Measurements from ENCODE around the gene COL24A1.

Gene COL24A1

DNA sequence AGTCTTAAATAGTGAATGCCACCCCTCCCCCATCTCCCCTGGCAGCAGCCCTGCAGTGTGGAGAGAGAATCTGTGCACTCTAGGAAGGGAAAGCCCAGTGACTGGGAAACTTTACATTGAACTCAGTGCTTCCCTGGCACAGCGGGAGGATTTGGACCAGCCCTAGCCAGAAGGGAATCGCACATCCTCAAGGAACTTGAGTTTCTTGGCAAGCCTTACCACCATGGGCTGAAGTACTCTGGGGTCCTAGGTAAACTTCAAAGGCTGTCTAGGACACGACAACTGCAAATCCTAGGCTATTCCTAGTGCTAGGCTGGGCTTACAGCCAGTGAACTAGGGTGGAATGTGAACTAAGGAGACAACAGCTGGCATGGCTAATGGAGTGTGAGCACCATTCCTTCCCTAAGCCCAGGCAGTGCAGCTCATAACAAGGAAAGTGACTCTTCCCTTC lies 88.3 kb downstream of the COL24A1 start:
- no peak overlapping the region for H3K4me3 ChIP-seq (ENCODE audit: low read depth, low read length)
- TF ChIP-seq CTCF (IDR thresholded peaks at IDR 0.05) = no peak
- H3K4me1 ChIP-seq = no peaks in the 10 kb centered on the region
- no peaks in the 10 kb centered on the region for H3K79me2 ChIP-seq
- H3K27me3 ChIP-seq (ENCODE audit: control insufficient read depth, insufficient read depth, low read length) = no peaks in the 10 kb centered on the region
- no peaks in the 10 kb centered on the region for H3K36me3 ChIP-seq (ENCODE audit: control insufficient read depth, insufficient read depth, low read length)
- no peak overlapping the region for H3K9ac ChIP-seq
- no peak overlapping the region for H2AFZ ChIP-seq
- no peaks in the 10 kb centered on the region for H3K9me3 ChIP-seq (ENCODE audit: control insufficient read depth, low read length)
- no peak overlapping the region for H3K4me2 ChIP-seq (ENCODE audit: low read length)
- no peak overlapping the region for H3K27ac ChIP-seq

DNA sequence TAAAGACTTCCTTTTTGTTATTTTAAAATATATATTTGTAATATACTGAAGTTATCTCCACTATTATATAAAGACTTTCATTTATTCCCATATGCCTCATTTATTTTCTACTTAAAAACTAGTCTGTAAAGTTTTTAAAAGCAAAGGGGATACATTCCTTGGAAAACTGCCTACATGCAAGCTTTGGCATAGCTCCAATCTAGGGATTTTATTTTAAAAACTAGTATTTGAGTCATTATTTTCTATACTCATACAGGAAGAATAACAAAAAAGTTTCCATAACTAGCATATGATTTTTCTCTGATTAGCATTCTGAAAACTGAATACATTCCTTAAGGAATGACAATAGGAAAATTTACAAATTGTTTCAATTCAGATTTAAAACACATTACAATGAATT lies 88.9 kb downstream of the COL24A1 start:
- no peaks in the 10 kb centered on the region for H3K36me3 ChIP-seq (ENCODE audit: control insufficient read depth, insufficient read depth, low read length)
- H3K4me1 ChIP-seq = no peaks in the 10 kb centered on the region
- no peaks in the 10 kb centered on the region for H3K27me3 ChIP-seq (ENCODE audit: control insufficient read depth, insufficient read depth, low read length)
- TF ChIP-seq CTCF (IDR thresholded peaks at IDR 0.05) = no peak
- no peaks in the 10 kb centered on the region for H3K79me2 ChIP-seq
- H3K4me3 ChIP-seq (ENCODE audit: low read depth, low read length) = no peak overlapping the region
- H2AFZ ChIP-seq = no peak overlapping the region
- no peak overlapping the region for H3K27ac ChIP-seq
- H3K4me2 ChIP-seq (ENCODE audit: low read length) = no peak overlapping the region
- H3K9me3 ChIP-seq (ENCODE audit: control insufficient read depth, low read length) = no peaks in the 10 kb centered on the region
- H3K9ac ChIP-seq = no peak overlapping the region

DNA sequence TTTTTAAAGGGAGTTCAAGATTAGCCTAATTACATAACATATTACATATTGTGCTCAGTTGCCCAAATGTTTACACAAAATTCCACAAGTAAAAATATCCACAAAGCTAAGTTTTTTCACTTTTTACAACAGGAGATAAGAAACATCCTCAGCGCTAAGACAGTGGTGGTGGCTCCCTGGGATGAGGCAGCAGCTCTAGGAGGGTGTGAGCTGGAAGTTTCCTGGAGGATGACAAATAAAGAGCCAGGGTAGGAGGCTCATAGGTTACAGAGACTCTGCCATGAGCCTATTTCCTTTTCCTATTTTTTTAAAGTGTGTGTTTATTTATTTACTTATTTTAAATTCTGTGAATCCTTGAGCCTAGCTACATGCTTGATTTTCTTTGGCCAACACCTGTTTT lies 91.7 kb downstream of the COL24A1 start:
- H3K4me3 ChIP-seq (ENCODE audit: low read depth, low read length) = no peak overlapping the region
- no peaks in the 10 kb centered on the region for H3K9me3 ChIP-seq (ENCODE audit: control insufficient read depth, low read length)
- no peak for TF ChIP-seq CTCF (IDR thresholded peaks at IDR 0.05)
- H3K4me2 ChIP-seq (ENCODE audit: low read length) = no peak overlapping the region
- no peaks in the 10 kb centered on the region for H3K79me2 ChIP-seq
- no peak overlapping the region for H3K27ac ChIP-seq
- H3K9ac ChIP-seq = no peak overlapping the region
- no peaks in the 10 kb centered on the region for H3K36me3 ChIP-seq (ENCODE audit: control insufficient read depth, insufficient read depth, low read length)
- no peak overlapping the region for H2AFZ ChIP-seq
- no peaks in the 10 kb centered on the region for H3K27me3 ChIP-seq (ENCODE audit: control insufficient read depth, insufficient read depth, low read length)
- H3K4me1 ChIP-seq = no peaks in the 10 kb centered on the region

GRCh38 chr1:86063721-86064120 lies 92.9 kb downstream of the COL24A1 start:
- Histone ChIP-seq H3K9me3 (ENCODE audit: control insufficient read depth, low read length) (no peaks in the 10 kb centered on the region), H3K4me1 (no peaks in the 10 kb centered on the region), H3K4me2 (ENCODE audit: low read length) (no peak overlapping the region), H3K9ac (no peak overlapping the region), H3K36me3 (ENCODE audit: control insufficient read depth, insufficient read depth, low read length) (no peaks in the 10 kb centered on the region), H2AFZ (no peak overlapping the region), H3K79me2 (no peaks in the 10 kb centered on the region), H3K27me3 (ENCODE audit: control insufficient read depth, insufficient read depth, low read length) (no peaks in the 10 kb centered on the region), H3K27ac (no peak overlapping the region), H3K4me3 (ENCODE audit: low read depth, low read length) (no peak overlapping the region)
- TF ChIP-seq CTCF (IDR thresholded peaks at IDR 0.05) = no peak

DNA sequence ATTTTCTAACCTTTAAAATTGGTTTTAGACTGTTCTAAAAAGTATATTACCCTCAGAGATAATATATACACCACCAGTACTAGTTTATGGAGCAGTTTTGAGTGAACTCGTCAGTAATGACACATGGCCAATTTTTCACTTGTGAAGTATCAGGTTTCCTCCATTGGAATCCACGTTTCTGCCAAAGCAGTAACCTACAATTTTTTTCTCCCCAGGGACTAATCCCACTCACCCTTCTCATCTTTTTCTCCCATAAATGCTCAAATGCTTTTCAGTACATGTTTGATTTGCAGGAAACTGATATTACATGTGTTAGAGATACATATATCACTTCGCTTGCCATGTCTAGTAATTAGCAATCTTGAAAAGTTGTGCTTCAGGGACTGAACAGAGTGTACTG lies 94.1 kb downstream of the COL24A1 start:
- H3K4me2 ChIP-seq (ENCODE audit: low read length) = no peak overlapping the region
- no peak overlapping the region for H3K4me3 ChIP-seq (ENCODE audit: low read depth, low read length)
- no peak for TF ChIP-seq CTCF (IDR thresholded peaks at IDR 0.05)
- H3K36me3 ChIP-seq (ENCODE audit: control insufficient read depth, insufficient read depth, low read length) = no peaks in the 10 kb centered on the region
- H3K9ac ChIP-seq = no peak overlapping the region
- no peaks in the 10 kb centered on the region for H3K27me3 ChIP-seq (ENCODE audit: control insufficient read depth, insufficient read depth, low read length)
- H3K9me3 ChIP-seq (ENCODE audit: control insufficient read depth, low read length) = no peaks in the 10 kb centered on the region
- no peak overlapping the region for H2AFZ ChIP-seq
- H3K4me1 ChIP-seq = no peaks in the 10 kb centered on the region
- no peak overlapping the region for H3K27ac ChIP-seq
- no peaks in the 10 kb centered on the region for H3K79me2 ChIP-seq
